ENCODE measurements around the gene RIOX2. TPM values are rescaled to one million over a fixed set of nuclear protein-coding genes. Genes with fewer than 3 reads are reported as not detected.
A peak's percentile ranks its signal among the peaks of the same experiment; 100 is the strongest.
"Not testable (repeated sequence)": the region's sequence is repeated elsewhere in the genome, so short reads cannot be mapped to it uniquely, and the experiment has no call there.

Gene RIOX2
- total RNA-seq, 4 donors from 2014 or later: 9.3 to 50.3 (median 12.6) TPM

GRCh38 chr3:97914388-97914787, 57.8 kb downstream of the RIOX2 start:
- Histone ChIP-seq H3K36me3 (peaks cover 0 to 26% (median 0%) of the 10 kb centered on the region in 3 donors), H3K27ac (no peak overlapping the region), H3K4me1 (no peaks in the 10 kb centered on the region), H3K4me3 (no peak overlapping the region), H3K27me3 (no peaks in the 10 kb centered on the region), H3K9me3 (no peaks in the 10 kb centered on the region)
- no peak for DNase-seq
- TF ChIP-seq CTCF (IDR thresholded peaks at IDR 0.05): no peak
- TF ChIP-seq POLR2A (IDR thresholded peaks at IDR 0.05): no peak

- H3K4me3 ChIP-seq: no peak overlapping the region
- peaks cover 0 to 13% (median 0%) of the 10 kb centered on the region in 3 donors for H3K36me3 ChIP-seq
- no peak for TF ChIP-seq POLR2A (IDR thresholded peaks at IDR 0.05)
- no peak for TF ChIP-seq CTCF (IDR thresholded peaks at IDR 0.05)
- no peaks in the 10 kb centered on the region for H3K27me3 ChIP-seq
- no peak for DNase-seq
- no peaks in the 10 kb centered on the region for H3K9me3 ChIP-seq
- H3K27ac ChIP-seq: no peak overlapping the region
- H3K4me1 ChIP-seq: no peaks in the 10 kb centered on the region
Measured at GRCh38 chr3:97911459-97911858, 60.8 kb downstream of the RIOX2 start.

GRCh38 chr3:97910931-97911351, 61.3 kb downstream of the RIOX2 start:
- Histone ChIP-seq H3K36me3 (peaks cover 0 to 8% (median 0%) of the 10 kb centered on the region in 3 donors), H3K27me3 (no peaks in the 10 kb centered on the region), H3K9me3 (no peaks in the 10 kb centered on the region), H3K4me3 (no peak overlapping the region), H3K27ac (peak overlapping the region in 1 of 4 donors; percentile 60), H3K4me1 (no peaks in the 10 kb centered on the region)
- TF ChIP-seq CTCF (IDR thresholded peaks at IDR 0.05) (no peak), POLR2A (IDR thresholded peaks at IDR 0.05) (no peak)
- DNase-seq: no peak

- Histone ChIP-seq H3K27ac (peak overlapping the region in 1 of 4 donors; percentile 60), H3K4me3 (peak overlapping the region in 1 of 4 donors; percentile 15)
- DNase-seq: peak in 1 of 3 donors; percentile 47
- H3K36me3 ChIP-seq, H3K27me3 ChIP-seq, H3K9me3 ChIP-seq, H3K4me1 ChIP-seq: not testable (repeated sequence)
Measured at GRCh38 chr3:97910236-97910831, 61.9 kb downstream of the RIOX2 start.

- not testable (repeated sequence) for H3K4me3 ChIP-seq, H3K4me1 ChIP-seq, DNase-seq, H3K27me3 ChIP-seq, H3K27ac ChIP-seq, H3K9me3 ChIP-seq, H3K36me3 ChIP-seq
Measured at GRCh38 chr3:97909830-97910229, 62.4 kb downstream of the RIOX2 start.

- no peak overlapping the region for H3K4me3 ChIP-seq
- no peaks in the 10 kb centered on the region for H3K27me3 ChIP-seq
- DNase-seq: no peak
- H3K4me1 ChIP-seq: peaks cover 0 to 9% (median 0%) of the 10 kb centered on the region in 4 donors
- H3K9me3 ChIP-seq: no peaks in the 10 kb centered on the region
- TF ChIP-seq POLR2A (IDR thresholded peaks at IDR 0.05): no peak
- TF ChIP-seq CTCF (IDR thresholded peaks at IDR 0.05): no peak
- H3K27ac ChIP-seq: peak overlapping the region in 2 of 4 donors; percentile 3 to 46
- peaks cover 0 to 5% (median 0%) of the 10 kb centered on the region in 3 donors for H3K36me3 ChIP-seq
Measured at GRCh38 chr3:97901313-97902248, 70.7 kb downstream of the RIOX2 start.
